Activated CD8-positive, alpha-beta memory T cell treated with anti-CD3 and anti-CD28 coated beads for 36 hours (primary cell): ENCODE results near the gene ARHGAP15. TPM values are rescaled to one million over a fixed set of nuclear protein-coding genes. Genes with fewer than 3 reads are reported as not detected.

Source experiments
- CTCF ChIA-PET: fragments of 350-600 bp; sonication (Branson Sonifier 250); formaldehyde crosslinking; loops from one replicate; lab custom pipeline; 2021; ENCODE audit warnings: antibody characterized with exemption; lab: Charles Lee
- POLR2A ChIA-PET: fragments of 350-600 bp; sonication (Branson Sonifier 250); formaldehyde crosslinking; loops from one replicate; lab custom pipeline; 2021; ENCODE audit warnings: antibody characterized with exemption; lab: Charles Lee
- total RNA-seq, 2 experiments: library from RNA; stranded (reverse); gene quantifications; one replicate each; pipeline ENCODE4 v1.2.3, GENCODE V29; 2021

The ARHGAP15 gene
- total RNA-seq, 2 experiments from 2014 or later: 36.1 to 36.4 TPM

- POLR2A ChIA-PET: interaction anchor here (0.7 kb wide), 1 partner anchor 20 kb away, joined by 3 read pairs; no protein-coding TSS in a partner anchor
Observed at GRCh38 chr2:143560724-143561123, 431.5 kb downstream of the ARHGAP15 start.

GRCh38 chr2:143564419-143564818 is 435.2 kb downstream of the ARHGAP15 start:
- POLR2A ChIA-PET: no interaction called here
- CTCF ChIA-PET: no interaction called here

More at GRCh38 chr2:143560724-143561123, 431.5 kb downstream of the ARHGAP15 start:
- CTCF ChIA-PET: no interaction called here

GRCh38 chr2:143571747-143572146 is 442.5 kb downstream of the ARHGAP15 start:
- ChIA-PET CTCF (no interaction called here), POLR2A (no interaction called here)

- ChIA-PET CTCF (no interaction called here), POLR2A (no interaction called here)
Observed at GRCh38 chr2:143572421-143572820, 443.2 kb downstream of the ARHGAP15 start.

GRCh38 chr2:143574069-143574468 is 444.9 kb downstream of the ARHGAP15 start:
- CTCF ChIA-PET: no interaction called here

GRCh38 chr2:143575340-143575739 is 446.1 kb downstream of the ARHGAP15 start:
- ChIA-PET POLR2A (no interaction called here), CTCF (no interaction called here)

More at GRCh38 chr2:143574069-143574468, 444.9 kb downstream of the ARHGAP15 start:
- POLR2A ChIA-PET: no interaction called here

GRCh38 chr2:143577489-143577888 is 448.3 kb downstream of the ARHGAP15 start:
- POLR2A ChIA-PET: no interaction called here
- CTCF ChIA-PET: no interaction called here

- CTCF ChIA-PET: no interaction called here
- POLR2A ChIA-PET: no interaction called here
Observed at GRCh38 chr2:143579456-143579855, 450.2 kb downstream of the ARHGAP15 start.

- CTCF ChIA-PET: no interaction called here
- POLR2A ChIA-PET: interaction anchor here (1.2 kb wide), 1 partner anchor 21 kb away, joined by 3 read pairs; no protein-coding TSS in a partner anchor
Observed at GRCh38 chr2:143581134-143581533, 451.9 kb downstream of the ARHGAP15 start.

- POLR2A ChIA-PET: no interaction called here
- CTCF ChIA-PET: no interaction called here
Observed at GRCh38 chr2:143582046-143582747, 453.0 kb downstream of the ARHGAP15 start.

- CTCF ChIA-PET: no interaction called here
- POLR2A ChIA-PET: no interaction called here
Observed at GRCh38 chr2:143584936-143585335, 455.7 kb downstream of the ARHGAP15 start.

GRCh38 chr2:143586119-143586518 is 456.9 kb downstream of the ARHGAP15 start:
- POLR2A ChIA-PET: no interaction called here
- CTCF ChIA-PET: no interaction called here

- POLR2A ChIA-PET: no interaction called here
Observed at GRCh38 chr2:143588746-143589145, 459.5 kb downstream of the ARHGAP15 start.

GRCh38 chr2:143594161-143594560 is 464.9 kb downstream of the ARHGAP15 start:
- POLR2A ChIA-PET: no interaction called here
- CTCF ChIA-PET: no interaction called here

More at GRCh38 chr2:143588746-143589145, 459.5 kb downstream of the ARHGAP15 start:
- CTCF ChIA-PET: no interaction called here

- POLR2A ChIA-PET: no interaction called here
- CTCF ChIA-PET: no interaction called here
Observed at GRCh38 chr2:143594745-143595144, 465.5 kb downstream of the ARHGAP15 start.

GRCh38 chr2:143600116-143600515 is 470.9 kb downstream of the ARHGAP15 start:
- ChIA-PET POLR2A (no interaction called here), CTCF (interaction anchor here (1.0 kb wide), 1 partner anchor 123 kb away, joined by 3 read pairs; no protein-coding TSS in a partner anchor)

- ChIA-PET CTCF (no interaction called here), POLR2A (no interaction called here)
Observed at GRCh38 chr2:143601828-143602227, 472.6 kb downstream of the ARHGAP15 start.

- POLR2A ChIA-PET: no interaction called here
- CTCF ChIA-PET: no interaction called here
Observed at GRCh38 chr2:143603035-143603655, 473.9 kb downstream of the ARHGAP15 start.

GRCh38 chr2:143603846-143604565 is 474.8 kb downstream of the ARHGAP15 start:
- ChIA-PET CTCF (no interaction called here), POLR2A (no interaction called here)

GRCh38 chr2:143604566-143604959 is 475.3 kb downstream of the ARHGAP15 start:
- ChIA-PET POLR2A (no interaction called here), CTCF (no interaction called here)
